ENCODE results near the gene ACAP1.
"Not testable (repeated sequence)": the region's sequence is repeated elsewhere in the genome, so short reads cannot be mapped to it uniquely, and the experiment has no call there.

ACAP1 gene

GRCh38 chr17:7329997-7330637 is 6.2 kb upstream of the ACAP1 start:
- peak in 1 of 2 experiments; percentile 25 for DNase-seq

GRCh38 chr17:7330638-7331015 is 5.7 kb upstream of the ACAP1 start:
- no peak for DNase-seq

GRCh38 chr17:7332111-7332510 is 4.2 kb upstream of the ACAP1 start:
- no peak for DNase-seq

GRCh38 chr17:7332600-7333069 is 3.7 kb upstream of the ACAP1 start:
- DNase-seq: not testable (repeated sequence)

GRCh38 chr17:7334938-7335538 is 1.3 kb upstream of the ACAP1 start:
- no peak for DNase-seq

GRCh38 chr17:7335765-7336164 is 564 bp upstream of the ACAP1 start:
- not testable (repeated sequence) for DNase-seq

- DNase-seq: not testable (repeated sequence)
Observed at GRCh38 chr17:7337600-7337999, 1.3 kb downstream of the ACAP1 start.

GRCh38 chr17:7340179-7340578 is 3.9 kb downstream of the ACAP1 start:
- DNase-seq: peak in 1 of 2 experiments; percentile 4

- DNase-seq: no peak
Observed at GRCh38 chr17:7341842-7342241, 5.5 kb downstream of the ACAP1 start.

- DNase-seq: no peak
Observed at GRCh38 chr17:7343250-7343649, 6.9 kb downstream of the ACAP1 start.

- no peak for DNase-seq
Observed at GRCh38 chr17:7346761-7347614, 10.7 kb downstream of the ACAP1 start.

GRCh38 chr17:7347630-7348477 is 11.5 kb downstream of the ACAP1 start:
- DNase-seq: no peak

- DNase-seq: no peak
Observed at GRCh38 chr17:7348478-7349242, 12.3 kb downstream of the ACAP1 start.

GRCh38 chr17:7351665-7352502 is 15.6 kb downstream of the ACAP1 start, which contains the start of gene KCTD11:
Gene KCTD11 (plus strand): TSS chr17:7352162.
- DNase-seq: no peak

GRCh38 chr17:7352503-7352889 is 16.2 kb downstream of the ACAP1 start:
- DNase-seq: no peak

- no peak for DNase-seq
Observed at GRCh38 chr17:7352910-7353635, 16.7 kb downstream of the ACAP1 start.

GRCh38 chr17:7354262-7354843 is 18.0 kb downstream of the ACAP1 start:
- no peak for DNase-seq

GRCh38 chr17:7355053-7355452 is 18.7 kb downstream of the ACAP1 start, which contains the start of gene TMEM95:
Gene TMEM95 (plus strand): TSS chr17:7355156. CDS start chr17:7355205, 49 bp downstream.
- no peak for DNase-seq

GRCh38 chr17:7355573-7355972 is 19.2 kb downstream of the ACAP1 start:
- DNase-seq: no peak

GRCh38 chr17:7356072-7356549 is 19.8 kb downstream of the ACAP1 start:
- peak; percentile 30 to 32 for DNase-seq

Measured in AML-193 (cell line).